Measurements from ENCODE around the gene LCN12.

DNA sequence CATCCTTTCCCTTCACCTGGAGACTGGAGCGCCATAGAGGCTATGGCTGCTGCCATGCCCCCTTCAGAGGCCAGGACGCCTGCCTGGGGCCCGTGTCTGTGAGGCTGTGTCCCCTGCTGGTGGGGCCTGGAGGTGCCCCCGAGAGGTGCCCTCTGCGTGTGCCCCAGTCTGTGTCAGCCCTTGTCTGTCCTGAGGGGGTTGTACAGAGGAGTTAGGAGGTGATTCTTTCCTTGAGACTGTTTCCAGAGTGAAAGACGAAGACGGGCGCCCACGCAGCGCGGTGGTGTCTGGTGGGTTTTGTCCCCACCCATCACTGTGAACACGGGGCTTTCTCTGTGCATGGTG, 41.2 kb upstream of the LCN12 start:
- TF ChIP-seq EZH2 (IDR thresholded peaks at IDR 0.05), result no peak
- TF ChIP-seq POLR2AphosphoS5 (IDR thresholded peaks at IDR 0.05; ENCODE audit: borderline replicate concordance, low read depth, low read length), result no peak
- no peak for TF ChIP-seq FOXP2 (optimal IDR thresholded peaks at IDR 0.05; ENCODE audit: control extremely low read depth, extremely low read length, insufficient read depth)

All from SK-N-MC (cell line).